ENCODE results near the gene SLC51B. TPM values are rescaled to one million over a fixed set of nuclear protein-coding genes. Genes with fewer than 3 reads are reported as not detected.
"Not testable (repeated sequence)": the region's sequence is repeated elsewhere in the genome, so short reads cannot be mapped to it uniquely, and the experiment has no call there.

Gene SLC51B
- total RNA-seq, 1 donor from 2014 or later = not detected

GRCh38 chr15:65097651-65098263 lies 52.6 kb downstream of the SLC51B start:
- no peak for DNase-seq (ENCODE audit: low read depth)

GRCh38 chr15:65099336-65099735 lies 54.1 kb downstream of the SLC51B start:
- no peak for DNase-seq (ENCODE audit: low read depth)

GRCh38 chr15:65099801-65100200 lies 54.6 kb downstream of the SLC51B start:
- not testable (repeated sequence) for DNase-seq (ENCODE audit: low read depth)

- DNase-seq (ENCODE audit: low read depth) = no peak
These were observed 55.3 kb downstream of the SLC51B start for GRCh38 chr15:65100442-65100841.

DNA sequence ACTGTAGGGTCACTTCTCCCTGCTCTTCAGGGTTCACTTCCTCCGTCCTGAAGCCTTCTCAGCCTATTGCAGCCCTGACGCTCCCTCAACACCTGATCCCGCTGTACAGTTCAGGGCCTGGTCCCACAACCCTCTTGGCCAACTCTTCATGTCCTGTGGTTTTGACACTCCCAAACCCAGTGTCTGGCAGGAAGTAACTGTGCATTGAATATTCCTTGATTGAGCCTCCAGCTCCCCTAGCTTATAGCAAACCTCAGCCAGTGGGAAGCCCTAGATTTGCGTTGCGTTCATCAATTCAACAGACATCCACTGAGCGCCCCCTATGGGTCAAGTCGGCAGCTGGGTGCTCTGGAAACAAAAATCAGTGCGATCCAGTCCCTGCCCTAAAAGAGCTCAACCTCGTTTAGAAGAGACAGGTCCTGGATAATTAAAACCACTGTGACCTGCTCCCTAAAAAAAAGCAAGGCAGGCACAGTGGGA lies 56.3 kb downstream of the SLC51B start:
- peak; percentile 33 for DNase-seq (ENCODE audit: low read depth)

DNA sequence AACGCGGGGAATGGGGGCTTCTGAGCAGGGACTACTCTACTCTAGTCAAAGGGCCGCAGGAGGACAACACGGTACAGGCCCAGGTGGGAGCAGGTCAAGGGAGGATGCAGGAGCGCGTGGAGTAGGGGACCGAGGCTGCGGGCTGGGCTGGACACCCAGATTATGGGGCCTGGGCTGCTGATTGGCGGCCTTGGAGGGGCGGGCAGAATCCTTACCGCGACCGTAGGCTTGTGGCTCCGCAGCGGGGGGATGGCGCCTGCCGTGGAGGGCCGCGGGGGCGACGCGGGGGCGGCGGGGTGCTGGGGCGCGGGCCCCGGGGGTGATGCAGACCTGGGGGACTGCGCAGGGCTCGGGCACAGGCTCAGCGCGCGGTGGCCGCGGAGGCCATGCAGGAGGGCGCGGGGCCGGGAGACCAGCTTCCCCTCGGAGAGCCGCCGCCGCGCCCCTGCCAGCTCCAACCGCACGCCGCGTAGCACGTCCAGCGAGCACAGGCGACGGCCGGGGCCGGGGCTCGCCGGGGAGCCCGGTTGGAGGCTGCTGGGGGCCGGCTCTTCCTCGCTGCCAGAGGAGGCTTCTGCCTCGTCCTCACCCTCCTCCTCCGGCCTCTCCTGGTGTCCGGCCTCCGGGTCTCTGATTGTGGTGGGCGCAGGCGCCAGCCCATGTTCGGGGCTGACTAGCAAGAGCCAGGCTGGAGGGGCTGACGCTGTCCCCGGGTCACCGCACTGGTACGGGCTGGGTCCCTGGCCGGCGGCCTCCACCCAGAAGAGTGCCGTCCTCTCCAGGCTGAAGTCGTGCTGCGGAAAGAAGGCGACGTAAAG lies 56.9 kb downstream of the SLC51B start:
- DNase-seq (ENCODE audit: low read depth) = no peak

DNA sequence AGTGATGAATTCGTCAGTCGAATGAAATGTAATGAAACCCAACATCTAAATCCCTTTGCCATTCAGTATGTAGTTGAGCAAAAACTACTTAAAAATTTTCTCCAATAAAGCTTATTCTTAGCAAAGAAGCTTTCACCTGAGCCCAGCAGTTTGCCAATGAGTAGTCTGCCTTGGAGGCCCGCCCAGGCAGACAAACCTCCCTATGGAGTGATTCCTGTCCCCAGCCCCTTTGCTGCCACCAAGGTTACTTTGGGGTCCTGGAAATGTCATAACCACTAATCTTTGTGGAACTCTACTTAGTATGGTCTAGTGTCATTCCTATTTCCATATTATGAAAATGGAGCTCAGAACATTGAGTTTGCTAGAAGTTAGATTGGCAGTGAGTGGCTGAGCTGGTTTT lies 57.7 kb downstream of the SLC51B start:
- no peak for DNase-seq (ENCODE audit: low read depth)

Other genes with a start within 250 kb of the SLC51B start
- gene PIF1, start 219.7 kb upstream of the SLC51B start, total RNA-seq = 8.9 and 13.5 TPM in 2 replicates
- gene PLEKHO2, start 203.5 kb upstream of the SLC51B start, total RNA-seq = 21.6 and 23.9 TPM in 2 replicates
- gene ANKDD1A, start 133.5 kb upstream of the SLC51B start, total RNA-seq = 2.5 and 4.6 TPM in 2 replicates
- 127 and 141 TPM in 2 replicates for gene SPG21, start 55.5 kb upstream of the SLC51B start, total RNA-seq
- 24.8 and 30.2 TPM in 2 replicates for gene MTFMT, start 15.7 kb upstream of the SLC51B start, total RNA-seq
- gene RASL12, start 22.6 kb downstream of the SLC51B start, total RNA-seq = 0.94 TPM in 1 of 2 replicates, not detected in the other
- 0.13 TPM in 1 of 2 replicates, not detected in the other for gene KBTBD13, start 31.4 kb downstream of the SLC51B start, total RNA-seq
- 0.88 and 1.6 TPM in 2 replicates for gene UBAP1L, start 69.8 kb downstream of the SLC51B start, total RNA-seq
- 19.5 and 20.2 TPM in 2 replicates for gene PDCD7, start 88.4 kb downstream of the SLC51B start, total RNA-seq
- gene CLPX, start 140.0 kb downstream of the SLC51B start, total RNA-seq = 37.2 and 40.7 TPM in 2 replicates
- gene CILP, start 166.1 kb downstream of the SLC51B start, total RNA-seq = 0.27 and 0.52 TPM in 2 replicates
- gene PARP16, start 241.5 kb downstream of the SLC51B start, total RNA-seq = 7.2 and 7.6 TPM in 2 replicates